ENCODE data around the gene PBX4. TPM values are rescaled to one million over a fixed set of nuclear protein-coding genes. Genes with fewer than 3 reads are reported as not detected.

The PBX4 gene
- total RNA-seq, 1 experiment from 2014 or later = 11.6 TPM

DNA sequence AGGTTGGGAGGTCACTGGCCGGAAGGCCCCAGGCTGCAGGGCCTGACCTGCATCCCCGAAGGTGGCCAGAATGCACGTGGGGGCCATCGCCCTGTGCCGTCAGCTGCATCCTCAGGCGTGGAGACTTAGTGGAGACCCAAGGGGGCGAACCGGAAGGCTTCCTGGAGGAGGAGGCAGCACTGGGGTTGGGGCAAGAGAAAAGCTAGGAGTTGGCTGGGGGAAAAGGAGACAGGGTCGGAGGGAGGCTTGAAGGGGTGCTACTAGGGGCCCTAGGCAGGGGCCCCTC is 91.2 kb downstream of the PBX4 start:
- Histone ChIP-seq H3K36me3 (ENCODE audit: control insufficient read depth in 1 of 2, insufficient read depth in 2 of 2, low read length in 2 of 2) (peaks cover 0 to 9% of the 10 kb centered on the region in 2 experiments; a peak in 3 of 4 replicates), H3K27me3 (ENCODE audit: insufficient read depth, low read length) (no peaks in the 10 kb centered on the region), H3K9me3 (ENCODE audit: control insufficient read depth in 1 of 2, insufficient read depth in 1 of 2, low read depth in 1 of 2, low read length in 2 of 2) (no peaks in the 10 kb centered on the region), H3K4me1 (ENCODE audit: control insufficient read depth in 1 of 2, insufficient read depth in 2 of 2, low read length in 2 of 2) (no peaks in the 10 kb centered on the region; a peak in 1 of 4 replicates), H3K9ac (ENCODE audit: low read length) (no peak overlapping the region), H3K27ac (ENCODE audit: low read depth, low read length) (no peak overlapping the region), H3K4me3 (replicated peaks in 1 of 2; ENCODE audit: low read depth in 1 of 2, low read length in 2 of 2) (no peak overlapping the region), H3K9me2 (ENCODE audit: insufficient read depth) (no peaks in the 10 kb centered on the region), H3K79me2 (ENCODE audit: insufficient read depth, low read length) (peaks cover 39% of the 10 kb centered on the region), H3K4me2 (ENCODE audit: low read length) (no peak overlapping the region), H2AFZ (ENCODE audit: low read depth, low read length, poor library complexity, severe bottlenecking) (no peak overlapping the region), H4K20me1 (ENCODE audit: insufficient read depth) (no peaks in the 10 kb centered on the region)
- ATAC-seq (no peak), DNase-seq (ENCODE audit: low read depth, low spot score) (no peak)
- TF ChIP-seq, protein P1, sequence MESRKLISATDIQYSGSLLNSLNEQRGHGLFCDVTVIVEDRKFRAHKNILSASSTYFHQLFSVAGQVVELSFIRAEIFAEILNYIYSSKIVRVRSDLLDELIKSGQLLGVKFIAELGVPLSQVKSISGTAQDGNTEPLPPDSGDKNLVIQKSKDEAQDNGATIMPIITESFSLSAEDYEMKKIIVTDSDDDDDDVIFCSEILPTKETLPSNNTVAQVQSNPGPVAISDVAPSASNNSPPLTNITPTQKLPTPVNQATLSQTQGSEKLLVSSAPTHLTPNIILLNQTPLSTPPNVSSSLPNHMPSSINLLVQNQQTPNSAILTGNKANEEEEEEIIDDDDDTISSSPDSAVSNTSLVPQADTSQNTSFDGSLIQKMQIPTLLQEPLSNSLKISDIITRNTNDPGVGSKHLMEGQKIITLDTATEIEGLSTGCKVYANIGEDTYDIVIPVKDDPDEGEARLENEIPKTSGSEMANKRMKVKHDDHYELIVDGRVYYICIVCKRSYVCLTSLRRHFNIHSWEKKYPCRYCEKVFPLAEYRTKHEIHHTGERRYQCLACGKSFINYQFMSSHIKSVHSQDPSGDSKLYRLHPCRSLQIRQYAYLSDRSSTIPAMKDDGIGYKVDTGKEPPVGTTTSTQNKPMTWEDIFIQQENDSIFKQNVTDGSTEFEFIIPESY (IDR thresholded peaks at IDR 0.05; ENCODE audit: extremely low read depth, insufficient replicate concordance, low read length) = no peak
- TF ChIP-seq, protein P2, sequence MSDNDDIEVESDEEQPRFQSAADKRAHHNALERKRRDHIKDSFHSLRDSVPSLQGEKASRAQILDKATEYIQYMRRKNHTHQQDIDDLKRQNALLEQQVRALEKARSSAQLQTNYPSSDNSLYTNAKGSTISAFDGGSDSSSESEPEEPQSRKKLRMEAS (IDR thresholded peaks at IDR 0.05) = no peak
- TF ChIP-seq EZH2phosphoT487 (IDR thresholded peaks at IDR 0.05; ENCODE audit: borderline replicate concordance) (no peak), SRF (IDR thresholded peaks at IDR 0.05; ENCODE audit: low read depth) (no peak), ELF1 (IDR thresholded peaks at IDR 0.05; ENCODE audit: borderline replicate concordance, low read depth) (no peak), SP1 (IDR thresholded peaks at IDR 0.05; ENCODE audit: low read depth) (no peak), SIN3A (IDR thresholded peaks at IDR 0.05; ENCODE audit: low read depth) (no peak), ZFX (IDR thresholded peaks at IDR 0.05) (no peak), EGR1 (IDR thresholded peaks at IDR 0.05; ENCODE audit: low read depth) (no peak), YY1 (IDR thresholded peaks at IDR 0.05; ENCODE audit: extremely low read depth, insufficient replicate concordance, low read depth, low read length) (no peak), POLR2AphosphoS5 (IDR thresholded peaks at IDR 0.05; ENCODE audit: low read depth, low read length) (no peak), FOSL1 (IDR thresholded peaks at IDR 0.05; ENCODE audit: low read depth) (no peak), CBX3 (IDR thresholded peaks at IDR 0.05; ENCODE audit: low read depth) (no peak), CEBPB (IDR thresholded peaks at IDR 0.05; ENCODE audit: low read depth) (no peak), TCF7L2 (IDR thresholded peaks at IDR 0.05; ENCODE audit: borderline replicate concordance, extremely low read depth, insufficient read depth, insufficient read length) (no peak), ZNF274 (IDR thresholded peaks at IDR 0.05; ENCODE audit: low read depth, low read length) (no peak)
- TF ChIP-seq, protein P3, sequence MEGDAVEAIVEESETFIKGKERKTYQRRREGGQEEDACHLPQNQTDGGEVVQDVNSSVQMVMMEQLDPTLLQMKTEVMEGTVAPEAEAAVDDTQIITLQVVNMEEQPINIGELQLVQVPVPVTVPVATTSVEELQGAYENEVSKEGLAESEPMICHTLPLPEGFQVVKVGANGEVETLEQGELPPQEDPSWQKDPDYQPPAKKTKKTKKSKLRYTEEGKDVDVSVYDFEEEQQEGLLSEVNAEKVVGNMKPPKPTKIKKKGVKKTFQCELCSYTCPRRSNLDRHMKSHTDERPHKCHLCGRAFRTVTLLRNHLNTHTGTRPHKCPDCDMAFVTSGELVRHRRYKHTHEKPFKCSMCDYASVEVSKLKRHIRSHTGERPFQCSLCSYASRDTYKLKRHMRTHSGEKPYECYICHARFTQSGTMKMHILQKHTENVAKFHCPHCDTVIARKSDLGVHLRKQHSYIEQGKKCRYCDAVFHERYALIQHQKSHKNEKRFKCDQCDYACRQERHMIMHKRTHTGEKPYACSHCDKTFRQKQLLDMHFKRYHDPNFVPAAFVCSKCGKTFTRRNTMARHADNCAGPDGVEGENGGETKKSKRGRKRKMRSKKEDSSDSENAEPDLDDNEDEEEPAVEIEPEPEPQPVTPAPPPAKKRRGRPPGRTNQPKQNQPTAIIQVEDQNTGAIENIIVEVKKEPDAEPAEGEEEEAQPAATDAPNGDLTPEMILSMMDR (IDR thresholded peaks at IDR 0.05 in 2 of 3, conservative IDR thresholded peaks at IDR 0.05 in 1 of 3; ENCODE audit: borderline replicate concordance in 1 of 3, insufficient read depth in 1 of 3, low read depth in 2 of 3, low read length in 2 of 3) = no peak
- TF ChIP-seq, protein P4, sequence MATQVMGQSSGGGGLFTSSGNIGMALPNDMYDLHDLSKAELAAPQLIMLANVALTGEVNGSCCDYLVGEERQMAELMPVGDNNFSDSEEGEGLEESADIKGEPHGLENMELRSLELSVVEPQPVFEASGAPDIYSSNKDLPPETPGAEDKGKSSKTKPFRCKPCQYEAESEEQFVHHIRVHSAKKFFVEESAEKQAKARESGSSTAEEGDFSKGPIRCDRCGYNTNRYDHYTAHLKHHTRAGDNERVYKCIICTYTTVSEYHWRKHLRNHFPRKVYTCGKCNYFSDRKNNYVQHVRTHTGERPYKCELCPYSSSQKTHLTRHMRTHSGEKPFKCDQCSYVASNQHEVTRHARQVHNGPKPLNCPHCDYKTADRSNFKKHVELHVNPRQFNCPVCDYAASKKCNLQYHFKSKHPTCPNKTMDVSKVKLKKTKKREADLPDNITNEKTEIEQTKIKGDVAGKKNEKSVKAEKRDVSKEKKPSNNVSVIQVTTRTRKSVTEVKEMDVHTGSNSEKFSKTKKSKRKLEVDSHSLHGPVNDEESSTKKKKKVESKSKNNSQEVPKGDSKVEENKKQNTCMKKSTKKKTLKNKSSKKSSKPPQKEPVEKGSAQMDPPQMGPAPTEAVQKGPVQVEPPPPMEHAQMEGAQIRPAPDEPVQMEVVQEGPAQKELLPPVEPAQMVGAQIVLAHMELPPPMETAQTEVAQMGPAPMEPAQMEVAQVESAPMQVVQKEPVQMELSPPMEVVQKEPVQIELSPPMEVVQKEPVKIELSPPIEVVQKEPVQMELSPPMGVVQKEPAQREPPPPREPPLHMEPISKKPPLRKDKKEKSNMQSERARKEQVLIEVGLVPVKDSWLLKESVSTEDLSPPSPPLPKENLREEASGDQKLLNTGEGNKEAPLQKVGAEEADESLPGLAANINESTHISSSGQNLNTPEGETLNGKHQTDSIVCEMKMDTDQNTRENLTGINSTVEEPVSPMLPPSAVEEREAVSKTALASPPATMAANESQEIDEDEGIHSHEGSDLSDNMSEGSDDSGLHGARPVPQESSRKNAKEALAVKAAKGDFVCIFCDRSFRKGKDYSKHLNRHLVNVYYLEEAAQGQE (IDR thresholded peaks at IDR 0.05; ENCODE audit: low read depth) = no peak
- ChIA-PET RAD21 (ENCODE audit: low non-redundant PET in 1 of 2, low total read pairs in 2 of 2, uncharacterized antibody in 2 of 2, unreplicated experiment in 2 of 2) (no interaction called here), POLR2A (no interaction called here), CTCF (no interaction called here)
- intact Hi-C loops (cut with micrococcal nuclease) = no loop called here
- no TSS peak for BruUV-seq (replicated peaks)
